Medulla oblongata (tissue), 1 donor: ENCODE results near the gene PPDPF.
A peak's percentile ranks its signal among the peaks of the same experiment; 100 is the strongest.

Experiments
- DNase-seq: peaks from one replicate; pipeline ENCODE4 v3.0.0-alpha.2; 2015; ENCODE audit errors: extremely low spot score

PPDPF gene

GRCh38 chr20:63520934-63521601 is 503 bp downstream of the PPDPF start:
- peak; percentile 88 for DNase-seq

GRCh38 chr20:63521602-63522001 is 1.0 kb downstream of the PPDPF start:
- DNase-seq = no peak

GRCh38 chr20:63522091-63522868 is 1.7 kb downstream of the PPDPF start:
- peak; percentile 37 for DNase-seq

- no peak for DNase-seq
Observed at GRCh38 chr20:63522981-63523611, 2.5 kb downstream of the PPDPF start.

- no peak for DNase-seq
Observed at GRCh38 chr20:63525185-63525584, 4.6 kb downstream of the PPDPF start.

- DNase-seq = no peak
Observed at GRCh38 chr20:63525971-63526370, 5.4 kb downstream of the PPDPF start.

GRCh38 chr20:63527184-63527583 is 6.6 kb downstream of the PPDPF start:
- no peak for DNase-seq

- DNase-seq = no peak
Observed at GRCh38 chr20:63529180-63529860, 8.8 kb downstream of the PPDPF start.

GRCh38 chr20:63529861-63530787 is 9.6 kb downstream of the PPDPF start:
- DNase-seq = no peak

- no peak for DNase-seq
Observed at GRCh38 chr20:63530788-63531160, 10.2 kb downstream of the PPDPF start.

GRCh38 chr20:63531686-63532448 is 11.3 kb downstream of the PPDPF start:
- no peak for DNase-seq

- no peak for DNase-seq
Observed at GRCh38 chr20:63532449-63532971, 11.9 kb downstream of the PPDPF start.

- DNase-seq = no peak
Observed at GRCh38 chr20:63533388-63533787, 12.8 kb downstream of the PPDPF start.

GRCh38 chr20:63533871-63534393 is 13.4 kb downstream of the PPDPF start:
- no peak for DNase-seq

GRCh38 chr20:63534427-63534830 is 13.9 kb downstream of the PPDPF start:
- DNase-seq = no peak

GRCh38 chr20:63534831-63535651 is 14.5 kb downstream of the PPDPF start:
- no peak for DNase-seq

- no peak for DNase-seq
Observed at GRCh38 chr20:63536241-63536977, 15.8 kb downstream of the PPDPF start.

- DNase-seq = no peak
Observed at GRCh38 chr20:63536997-63537524, 16.5 kb downstream of the PPDPF start, which contains the start of gene PTK6. Gene PTK6, minus strand, starts transcription at chr20:63537376. Its CDS starts 62 bp downstream, at chr20:63537314.
